HepG2 (cell line): ENCODE measurements around the gene MB. TPM values are rescaled to one million over a fixed set of nuclear protein-coding genes. Genes with fewer than 3 reads are reported as not detected.

Source experiments
- CREB1 ChIP-seq, 2 experiments: fragments of 450-650 bp in 1 of 2; IDR thresholded peaks; 2 replicates each; pipeline ENCODE4 v1.6.1; 2016 to 2017; ENCODE audit warnings: control low read depth in 1 of 2, mild to moderate bottlenecking in 1 of 2, missing compliant biosample characterization in 1 of 2, missing genetic modification characterization in 1 of 2
- EP300 ChIP-seq, 3 experiments: sonication (generic) in 1 of 3; formaldehyde crosslinking in 1 of 3; IDR thresholded peaks; 2 replicates each; pipeline versions ENCODE4 v1.5.1 to v1.6.1; 2011 to 2020; ENCODE audit warnings: low read depth in 2 of 3, low read length in 2 of 3, borderline replicate concordance in 1 of 3, improper control_type of control experiment in 1 of 3, mild to moderate bottlenecking in 1 of 3, missing genetic modification reagents in 1 of 3, moderate library complexity in 1 of 3
- HDAC6 ChIP-seq: fragments of 200-600 bp; sonication (generic); IDR thresholded peaks from 2 replicates; pipeline ENCODE4 v1.7.0; 2017; ENCODE audit warnings: mild to moderate bottlenecking, antibody characterized with exemption, low read length, low read depth
- HNF4A ChIP-seq: sonication (generic); formaldehyde crosslinking; IDR thresholded peaks from 2 replicates; pipeline ENCODE4 v1.4.0; 2020; ENCODE audit warnings: missing genetic modification reagents
- HNRNPLL ChIP-seq: fragments of 200-400 bp; formaldehyde crosslinking; IDR thresholded peaks from 2 replicates; pipeline ENCODE4 v1.6.1; 2017; ENCODE audit warnings: mild to moderate bottlenecking, low read depth, low read length; ENCODE audit not compliant: poor library complexity, severe bottlenecking
- KLF11 ChIP-seq: IDR thresholded peaks from 2 replicates; pipeline ENCODE4 v1.6.1; 2016; ENCODE audit warnings: missing compliant biosample characterization
- MBNL3 ChIP-seq: fragments of 250-450 bp; sonication (Bioruptor Pico); conservative IDR thresholded peaks from 2 replicates; pipeline ENCODE4 v1.8.0; 2022; ENCODE audit warnings: mild to moderate bottlenecking, inconsistent platforms
- MLXIP ChIP-seq: sonication (generic); formaldehyde crosslinking; IDR thresholded peaks from 2 replicates; pipeline ENCODE4 v1.9.0; 2021; ENCODE audit warnings: missing genetic modification reagents, borderline replicate concordance
- SKI ChIP-seq: fragments of 450-650 bp; IDR thresholded peaks from one replicate; pipeline ENCODE4 v1.6.1; 2018; ENCODE audit warnings: mild to moderate bottlenecking; ENCODE audit not compliant: partially characterized antibody
- TCF7L2 ChIP-seq: IDR thresholded peaks from 2 replicates; pipeline ENCODE4 v1.6.1; 2011; ENCODE audit warnings: mild to moderate bottlenecking, low read depth, low read length, moderate library complexity
- TFDP2 ChIP-seq: sonication (generic); formaldehyde crosslinking; IDR thresholded peaks from 2 replicates; pipeline ENCODE4 v1.4.0; 2020; ENCODE audit warnings: missing genetic modification reagents
- ZFX ChIP-seq: sonication (generic); formaldehyde crosslinking; IDR thresholded peaks from 2 replicates; pipeline ENCODE4 v1.4.0; 2020; ENCODE audit warnings: mild to moderate bottlenecking, low read depth, missing genetic modification reagents, moderate library complexity
- ZNF430 ChIP-seq: sonication (generic); formaldehyde crosslinking; IDR thresholded peaks from 2 replicates; pipeline ENCODE4 v1.9.0; 2021; ENCODE audit warnings: mild to moderate bottlenecking, missing genetic modification reagents
- ZNF564 ChIP-seq: sonication (generic); formaldehyde crosslinking; IDR thresholded peaks from 2 replicates; pipeline ENCODE4 v1.8.1; 2023; ENCODE audit warnings: mild to moderate bottlenecking, missing genetic modification reagents
- polyA plus RNA-seq, 8 experiments: library from polyadenylated mRNA; depleted of rRNA in 3 of 8; stranded (reverse) in 7 of 8; unstranded in 1 of 8; fragments of >200 nt; fragmentation: Illumina TruSeq in 4 of 8; extraction: Trizol in 4 of 8; gene quantifications; 2 replicates each; pipeline versions ENCODE4 v1.2.1 to v1.2.3, GENCODE V29; 2011 to 2016; ENCODE audit warnings: low read depth in 4 of 8, missing spikeins in 1 of 8, mixed read lengths in 1 of 8; ENCODE audit not compliant: insufficient read depth in 1 of 8
- total RNA-seq, 5 experiments: library from RNA; depleted of rRNA; stranded (reverse); fragments of >200 nt; fragmentation: Illumina TruSeq; extraction: Trizol; gene quantifications; 2 replicates each; pipeline ENCODE4 v1.2.3, GENCODE V29; 2016; ENCODE audit warnings: low read depth in 1 of 5
- TF ChIP-seq, protein P1 (sequence below): sonication (generic); formaldehyde crosslinking; IDR thresholded peaks from 2 replicates; pipeline ENCODE4; 2020; ENCODE audit warnings: missing genetic modification reagents, mild to moderate bottlenecking, borderline replicate concordance
- TF ChIP-seq, protein P2 (sequence below): fragments of 450-650 bp; IDR thresholded peaks from 2 replicates; pipeline ENCODE4 v1.6.1; 2017

MB gene
- total and polyA plus RNA-seq, 2 of the 13 experiments (the other 11 are each of a cell fraction or from before 2014, with no cell fraction given): 0.07 TPM; not detected in 1

DNA sequence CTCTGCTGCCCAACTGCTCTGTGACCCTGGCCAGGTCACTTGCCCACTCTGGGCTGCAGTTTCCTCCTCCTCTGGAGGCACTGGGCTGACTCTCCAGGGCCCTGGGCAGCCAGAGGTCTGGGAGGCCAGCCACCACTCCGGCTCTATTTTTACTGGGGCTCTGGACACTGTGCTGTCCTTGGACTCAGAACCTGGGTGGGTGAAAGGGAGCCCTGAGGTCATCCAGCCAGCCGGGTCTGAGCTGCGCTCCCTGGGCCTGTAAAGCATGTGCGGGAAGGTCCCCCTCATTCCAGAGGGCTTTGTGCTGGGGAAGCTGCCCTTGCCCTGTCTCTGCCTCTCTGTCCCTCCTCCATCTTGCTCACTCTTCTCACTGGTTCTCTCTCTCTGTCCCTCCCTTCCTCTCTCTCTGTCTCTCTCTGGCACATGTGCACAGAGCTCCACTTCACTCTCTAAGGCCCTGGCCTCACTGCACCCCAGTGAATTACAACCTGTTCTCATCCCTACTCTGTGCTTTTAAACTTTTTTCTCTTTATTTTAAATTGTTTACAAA lies 24.6 kb downstream of the MB start (continued):
- TF ChIP-seq TFDP2 (CRISPR knock-in tag) (no peak), MLXIP (CRISPR knock-in tag) (no peak), SKI (no peak), MBNL3 (CRISPR knock-in tag) (no peak), HNF4A (CRISPR knock-in tag) (0 out of 2 replicates have a peak, but pooled peaks have one; percentile 13), CREB1 (IDR thresholded peaks at IDR 0.05) (no peak), CREB1 (CRISPR knock-in tag; IDR thresholded peaks at IDR 0.05) (no peak), ZFX (CRISPR knock-in tag) (no peak), EP300 (IDR thresholded peaks at IDR 0.05; ENCODE audit: low read depth in 2 of 2, low read length in 2 of 2) (no peak), EP300 (CRISPR knock-in tag; IDR thresholded peaks at IDR 0.05; ENCODE audit: borderline replicate concordance) (no peak), TCF7L2 (no peak), ZNF564 (CRISPR knock-in tag) (no peak), HDAC6 (no peak), KLF11 (CRISPR knock-in tag) (no peak), ZNF430 (CRISPR knock-in tag) (no peak), HNRNPLL (no peak)
- TF ChIP-seq, protein P1, sequence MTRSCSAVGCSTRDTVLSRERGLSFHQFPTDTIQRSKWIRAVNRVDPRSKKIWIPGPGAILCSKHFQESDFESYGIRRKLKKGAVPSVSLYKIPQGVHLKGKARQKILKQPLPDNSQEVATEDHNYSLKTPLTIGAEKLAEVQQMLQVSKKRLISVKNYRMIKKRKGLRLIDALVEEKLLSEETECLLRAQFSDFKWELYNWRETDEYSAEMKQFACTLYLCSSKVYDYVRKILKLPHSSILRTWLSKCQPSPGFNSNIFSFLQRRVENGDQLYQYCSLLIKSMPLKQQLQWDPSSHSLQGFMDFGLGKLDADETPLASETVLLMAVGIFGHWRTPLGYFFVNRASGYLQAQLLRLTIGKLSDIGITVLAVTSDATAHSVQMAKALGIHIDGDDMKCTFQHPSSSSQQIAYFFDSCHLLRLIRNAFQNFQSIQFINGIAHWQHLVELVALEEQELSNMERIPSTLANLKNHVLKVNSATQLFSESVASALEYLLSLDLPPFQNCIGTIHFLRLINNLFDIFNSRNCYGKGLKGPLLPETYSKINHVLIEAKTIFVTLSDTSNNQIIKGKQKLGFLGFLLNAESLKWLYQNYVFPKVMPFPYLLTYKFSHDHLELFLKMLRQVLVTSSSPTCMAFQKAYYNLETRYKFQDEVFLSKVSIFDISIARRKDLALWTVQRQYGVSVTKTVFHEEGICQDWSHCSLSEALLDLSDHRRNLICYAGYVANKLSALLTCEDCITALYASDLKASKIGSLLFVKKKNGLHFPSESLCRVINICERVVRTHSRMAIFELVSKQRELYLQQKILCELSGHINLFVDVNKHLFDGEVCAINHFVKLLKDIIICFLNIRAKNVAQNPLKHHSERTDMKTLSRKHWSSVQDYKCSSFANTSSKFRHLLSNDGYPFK: 0 out of 2 replicates have a peak, but pooled peaks have one; percentile 70
- TF ChIP-seq, protein P2, sequence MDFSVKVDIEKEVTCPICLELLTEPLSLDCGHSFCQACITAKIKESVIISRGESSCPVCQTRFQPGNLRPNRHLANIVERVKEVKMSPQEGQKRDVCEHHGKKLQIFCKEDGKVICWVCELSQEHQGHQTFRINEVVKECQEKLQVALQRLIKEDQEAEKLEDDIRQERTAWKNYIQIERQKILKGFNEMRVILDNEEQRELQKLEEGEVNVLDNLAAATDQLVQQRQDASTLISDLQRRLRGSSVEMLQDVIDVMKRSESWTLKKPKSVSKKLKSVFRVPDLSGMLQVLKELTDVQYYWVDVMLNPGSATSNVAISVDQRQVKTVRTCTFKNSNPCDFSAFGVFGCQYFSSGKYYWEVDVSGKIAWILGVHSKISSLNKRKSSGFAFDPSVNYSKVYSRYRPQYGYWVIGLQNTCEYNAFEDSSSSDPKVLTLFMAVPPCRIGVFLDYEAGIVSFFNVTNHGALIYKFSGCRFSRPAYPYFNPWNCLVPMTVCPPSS: no peak
